ENCODE data around the gene PTPN14.

DNA sequence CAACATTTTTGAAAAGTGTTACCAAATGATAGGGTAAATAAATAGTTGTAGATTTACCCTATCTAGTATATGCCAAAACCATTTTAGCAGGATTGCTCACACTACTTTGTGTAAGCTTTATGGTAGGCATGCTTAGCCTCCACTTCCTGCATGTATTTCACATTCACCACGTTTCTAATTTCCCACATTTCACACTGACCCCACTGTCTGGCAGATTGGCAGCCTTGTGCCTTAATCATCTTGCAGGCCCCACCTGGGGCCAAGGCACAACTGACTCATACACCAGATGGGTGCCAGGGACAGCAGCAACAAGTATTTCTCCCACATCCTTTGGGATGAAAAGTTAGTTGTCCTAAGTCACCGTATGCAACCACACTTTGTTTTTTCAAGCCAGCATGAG is 30.4 kb upstream of the PTPN14 start:
- TF ChIP-seq, protein P1, sequence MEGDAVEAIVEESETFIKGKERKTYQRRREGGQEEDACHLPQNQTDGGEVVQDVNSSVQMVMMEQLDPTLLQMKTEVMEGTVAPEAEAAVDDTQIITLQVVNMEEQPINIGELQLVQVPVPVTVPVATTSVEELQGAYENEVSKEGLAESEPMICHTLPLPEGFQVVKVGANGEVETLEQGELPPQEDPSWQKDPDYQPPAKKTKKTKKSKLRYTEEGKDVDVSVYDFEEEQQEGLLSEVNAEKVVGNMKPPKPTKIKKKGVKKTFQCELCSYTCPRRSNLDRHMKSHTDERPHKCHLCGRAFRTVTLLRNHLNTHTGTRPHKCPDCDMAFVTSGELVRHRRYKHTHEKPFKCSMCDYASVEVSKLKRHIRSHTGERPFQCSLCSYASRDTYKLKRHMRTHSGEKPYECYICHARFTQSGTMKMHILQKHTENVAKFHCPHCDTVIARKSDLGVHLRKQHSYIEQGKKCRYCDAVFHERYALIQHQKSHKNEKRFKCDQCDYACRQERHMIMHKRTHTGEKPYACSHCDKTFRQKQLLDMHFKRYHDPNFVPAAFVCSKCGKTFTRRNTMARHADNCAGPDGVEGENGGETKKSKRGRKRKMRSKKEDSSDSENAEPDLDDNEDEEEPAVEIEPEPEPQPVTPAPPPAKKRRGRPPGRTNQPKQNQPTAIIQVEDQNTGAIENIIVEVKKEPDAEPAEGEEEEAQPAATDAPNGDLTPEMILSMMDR (IDR thresholded peaks at IDR 0.05; ENCODE audit: poor library complexity, severe bottlenecking) = no peak
- TF ChIP-seq EP300 (conservative IDR thresholded peaks at IDR 0.05; ENCODE audit: poor library complexity, severe bottlenecking) = no peak
- TF ChIP-seq MXI1 (conservative IDR thresholded peaks at IDR 0.05; ENCODE audit: poor library complexity, severe bottlenecking) = no peak
- TF ChIP-seq EZH2 (IDR thresholded peaks at IDR 0.05; ENCODE audit: borderline replicate concordance, insufficient read depth, low read length, poor library complexity, severe bottlenecking) = no peak
- no peak for TF ChIP-seq POLR2AphosphoS5 (IDR thresholded peaks at IDR 0.05)

Data from neural cell (in vitro differentiated cells).